ENCODE data around the gene THADA. TPM values are rescaled to one million over a fixed set of nuclear protein-coding genes. Genes with fewer than 3 reads are reported as not detected.

THADA gene
- total and polyA plus RNA-seq, 2 experiments from 2014 or later = 10.8 to 18.8 TPM

DNA sequence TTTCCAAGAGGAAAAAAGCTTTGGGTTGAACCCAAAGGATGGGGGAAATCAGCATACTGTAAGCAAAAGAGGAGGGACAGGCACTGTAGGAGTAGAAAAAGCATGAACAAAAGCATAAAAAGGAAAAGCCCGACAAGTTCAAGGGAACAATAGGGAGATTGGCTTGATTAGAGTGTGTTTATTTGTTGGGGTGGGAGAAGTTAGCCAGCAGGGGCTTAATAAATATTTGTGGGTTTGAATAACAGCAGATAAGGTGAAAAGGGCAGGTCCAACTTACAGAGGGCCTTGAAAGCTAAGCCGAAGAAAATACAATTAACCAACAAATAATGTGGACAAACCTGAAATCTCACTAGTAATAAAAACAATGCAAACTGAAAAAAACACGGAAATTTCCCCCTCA lies 126.7 kb downstream of the THADA start:
- Histone ChIP-seq H3K4me1 (ENCODE audit: insufficient read depth) (peaks cover 18% of the 10 kb centered on the region), H3K9me2 (replicated peaks; ENCODE audit: insufficient read depth) (no peaks in the 10 kb centered on the region), H2AFZ (no peak overlapping the region), H4K20me1 (ENCODE audit: insufficient read depth, poor library complexity, severe bottlenecking) (no peaks in the 10 kb centered on the region), H3K9me3 (ENCODE audit: low read depth) (no peaks in the 10 kb centered on the region), H3K27ac (no peak overlapping the region), H3K4me3 (no peak overlapping the region), H3K27me3 (no peaks in the 10 kb centered on the region), H3K4me2 (no peak overlapping the region), H3K79me2 (no peaks in the 10 kb centered on the region), H3K36me3 (replicated peaks; ENCODE audit: insufficient read depth, low read depth) (no peaks in the 10 kb centered on the region)
- no peak for DNase-seq (ENCODE audit: low spot score)
- TF ChIP-seq, protein P1, sequence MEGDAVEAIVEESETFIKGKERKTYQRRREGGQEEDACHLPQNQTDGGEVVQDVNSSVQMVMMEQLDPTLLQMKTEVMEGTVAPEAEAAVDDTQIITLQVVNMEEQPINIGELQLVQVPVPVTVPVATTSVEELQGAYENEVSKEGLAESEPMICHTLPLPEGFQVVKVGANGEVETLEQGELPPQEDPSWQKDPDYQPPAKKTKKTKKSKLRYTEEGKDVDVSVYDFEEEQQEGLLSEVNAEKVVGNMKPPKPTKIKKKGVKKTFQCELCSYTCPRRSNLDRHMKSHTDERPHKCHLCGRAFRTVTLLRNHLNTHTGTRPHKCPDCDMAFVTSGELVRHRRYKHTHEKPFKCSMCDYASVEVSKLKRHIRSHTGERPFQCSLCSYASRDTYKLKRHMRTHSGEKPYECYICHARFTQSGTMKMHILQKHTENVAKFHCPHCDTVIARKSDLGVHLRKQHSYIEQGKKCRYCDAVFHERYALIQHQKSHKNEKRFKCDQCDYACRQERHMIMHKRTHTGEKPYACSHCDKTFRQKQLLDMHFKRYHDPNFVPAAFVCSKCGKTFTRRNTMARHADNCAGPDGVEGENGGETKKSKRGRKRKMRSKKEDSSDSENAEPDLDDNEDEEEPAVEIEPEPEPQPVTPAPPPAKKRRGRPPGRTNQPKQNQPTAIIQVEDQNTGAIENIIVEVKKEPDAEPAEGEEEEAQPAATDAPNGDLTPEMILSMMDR (IDR thresholded peaks at IDR 0.05; ENCODE audit: poor library complexity) = no peak
- TF ChIP-seq EZH2phosphoT487 (IDR thresholded peaks at IDR 0.05; ENCODE audit: low read depth, severe bottlenecking, unreplicated experiment) = no peak
- TF ChIP-seq EZH2 (IDR thresholded peaks at IDR 0.05; ENCODE audit: borderline replicate concordance) = no peak
- 27% methylated on average over 3 of the region's 3 CpGs for WGBS (ENCODE audit: low lambda C conversion rate, missing lambda C conversion rate)

DNA sequence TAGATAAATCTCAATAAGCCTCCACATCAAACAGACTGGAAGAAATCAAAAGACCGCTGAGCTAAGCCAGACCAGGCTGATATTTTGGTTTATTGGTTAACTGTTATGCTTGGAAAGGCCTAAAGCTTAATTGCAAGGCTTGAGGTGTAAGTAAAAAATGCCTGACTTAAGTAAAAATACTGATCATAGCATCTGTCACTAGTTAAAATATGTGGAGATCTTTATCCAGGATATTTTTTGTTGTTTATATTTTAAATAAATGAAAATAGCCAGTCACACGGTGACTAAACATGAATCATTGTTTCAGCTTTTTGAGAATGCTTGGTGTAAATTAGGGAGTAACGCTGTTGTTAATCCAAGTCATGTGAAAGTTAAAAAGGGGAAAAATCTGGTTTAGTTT lies 127.9 kb downstream of the THADA start:
- Histone ChIP-seq H3K9me2 (replicated peaks; ENCODE audit: insufficient read depth) (no peaks in the 10 kb centered on the region), H2AFZ (no peak overlapping the region), H3K79me2 (no peaks in the 10 kb centered on the region), H3K27ac (no peak overlapping the region), H4K20me1 (ENCODE audit: insufficient read depth, poor library complexity, severe bottlenecking) (no peaks in the 10 kb centered on the region), H3K4me2 (no peak overlapping the region), H3K36me3 (replicated peaks; ENCODE audit: insufficient read depth, low read depth) (no peaks in the 10 kb centered on the region), H3K4me1 (ENCODE audit: insufficient read depth) (peaks cover 29% of the 10 kb centered on the region), H3K27me3 (no peaks in the 10 kb centered on the region), H3K4me3 (no peak overlapping the region), H3K9me3 (ENCODE audit: low read depth) (no peaks in the 10 kb centered on the region)
- 53% methylated on average over 3 of the region's 3 CpGs for WGBS (ENCODE audit: low lambda C conversion rate, missing lambda C conversion rate)
- DNase-seq (ENCODE audit: low spot score) = no peak
- TF ChIP-seq EZH2phosphoT487 (IDR thresholded peaks at IDR 0.05; ENCODE audit: low read depth, severe bottlenecking, unreplicated experiment) = no peak
- TF ChIP-seq EZH2 (IDR thresholded peaks at IDR 0.05; ENCODE audit: borderline replicate concordance) = no peak
- TF ChIP-seq, protein P1 (IDR thresholded peaks at IDR 0.05; ENCODE audit: poor library complexity) = no peak

DNA sequence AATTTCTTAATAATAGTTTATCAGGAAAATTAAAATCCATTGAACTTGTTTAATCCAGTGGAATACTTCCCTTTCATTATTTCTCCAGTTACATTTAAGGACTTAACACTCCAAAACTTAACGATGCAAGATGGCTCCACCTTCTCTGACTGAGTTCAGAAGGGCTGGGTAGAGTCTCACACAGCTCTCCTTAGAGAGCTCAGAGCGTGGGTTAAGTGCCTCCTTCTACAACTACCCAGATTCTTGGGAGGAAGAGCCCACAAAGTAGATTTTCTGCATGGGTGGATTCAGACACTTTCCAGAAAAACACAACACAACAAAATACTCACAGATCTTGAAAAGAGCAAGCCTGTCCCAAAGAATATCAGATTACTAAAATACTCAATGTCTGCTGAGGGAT lies 130.6 kb downstream of the THADA start:
- Histone ChIP-seq H3K27ac (peak overlapping the region; percentile 13), H2AFZ (no peak overlapping the region), H3K79me2 (no peaks in the 10 kb centered on the region), H3K4me3 (no peak overlapping the region), H3K4me2 (no peak overlapping the region), H4K20me1 (ENCODE audit: insufficient read depth, poor library complexity, severe bottlenecking) (no peaks in the 10 kb centered on the region), H3K27me3 (no peaks in the 10 kb centered on the region), H3K4me1 (ENCODE audit: insufficient read depth) (peaks cover 34% of the 10 kb centered on the region), H3K9me3 (ENCODE audit: low read depth) (no peaks in the 10 kb centered on the region), H3K36me3 (replicated peaks; ENCODE audit: insufficient read depth, low read depth) (no peaks in the 10 kb centered on the region), H3K9me2 (replicated peaks; ENCODE audit: insufficient read depth) (no peaks in the 10 kb centered on the region)
- TF ChIP-seq, protein P1 (IDR thresholded peaks at IDR 0.05; ENCODE audit: poor library complexity) = no peak
- TF ChIP-seq EZH2 (IDR thresholded peaks at IDR 0.05; ENCODE audit: borderline replicate concordance) (no peak), EZH2phosphoT487 (IDR thresholded peaks at IDR 0.05; ENCODE audit: low read depth, severe bottlenecking, unreplicated experiment) (no peak)
- WGBS (ENCODE audit: low lambda C conversion rate, missing lambda C conversion rate) = 98% methylated on average over 2 of the region's 2 CpGs
- DNase-seq (ENCODE audit: low spot score) = no peak

DNA sequence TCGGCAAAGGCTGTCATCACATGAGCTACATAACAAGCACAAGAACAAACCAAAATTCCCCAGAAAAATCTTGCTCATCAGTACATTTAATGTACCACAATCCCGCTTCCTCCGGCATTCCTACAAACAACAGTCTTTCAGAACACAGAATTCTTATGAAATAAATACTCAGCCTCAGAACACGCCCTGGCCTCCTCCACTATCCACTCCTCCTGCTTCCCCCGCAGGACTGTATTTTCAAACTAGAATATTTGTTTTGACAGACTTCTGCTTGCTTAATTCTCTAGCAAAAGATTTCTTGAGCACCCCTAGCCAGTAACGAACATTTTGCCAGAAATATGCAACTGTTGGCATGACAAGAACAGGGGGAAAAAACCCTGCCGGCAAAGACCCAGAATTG lies 131.2 kb downstream of the THADA start:
- Histone ChIP-seq H3K27ac (peak overlapping the region; percentile 13), H3K4me1 (ENCODE audit: insufficient read depth) (peaks cover 34% of the 10 kb centered on the region), H3K9me3 (ENCODE audit: low read depth) (no peaks in the 10 kb centered on the region), H3K79me2 (no peaks in the 10 kb centered on the region), H3K4me3 (no peak overlapping the region), H3K36me3 (replicated peaks; ENCODE audit: insufficient read depth, low read depth) (no peaks in the 10 kb centered on the region), H4K20me1 (ENCODE audit: insufficient read depth, poor library complexity, severe bottlenecking) (no peaks in the 10 kb centered on the region), H2AFZ (no peak overlapping the region), H3K9me2 (replicated peaks; ENCODE audit: insufficient read depth) (no peaks in the 10 kb centered on the region), H3K4me2 (peak overlapping the region; percentile 2), H3K27me3 (no peaks in the 10 kb centered on the region)
- no peak for TF ChIP-seq EZH2phosphoT487 (IDR thresholded peaks at IDR 0.05; ENCODE audit: low read depth, severe bottlenecking, unreplicated experiment)
- TF ChIP-seq EZH2 (IDR thresholded peaks at IDR 0.05; ENCODE audit: borderline replicate concordance) = no peak
- TF ChIP-seq, protein P1 (IDR thresholded peaks at IDR 0.05; ENCODE audit: poor library complexity) = no peak
- WGBS (ENCODE audit: low lambda C conversion rate, missing lambda C conversion rate) = 52% methylated on average over 7 of the region's 7 CpGs
- DNase-seq (ENCODE audit: low spot score) = peak; percentile 29

All from hepatocyte (in vitro differentiated cells).